ENCODE measurements around the gene IGSF6. TPM values are rescaled to one million over a fixed set of nuclear protein-coding genes. Genes with fewer than 3 reads are reported as not detected.
"Not testable (repeated sequence)": the region's sequence is repeated elsewhere in the genome, so short reads cannot be mapped to it uniquely, and the experiment has no call there.

The IGSF6 gene
- total and polyA plus RNA-seq, 2 of the 8 experiments (the other 6 are each of a cell fraction or from before 2014, with no cell fraction given) = not detected

DNA sequence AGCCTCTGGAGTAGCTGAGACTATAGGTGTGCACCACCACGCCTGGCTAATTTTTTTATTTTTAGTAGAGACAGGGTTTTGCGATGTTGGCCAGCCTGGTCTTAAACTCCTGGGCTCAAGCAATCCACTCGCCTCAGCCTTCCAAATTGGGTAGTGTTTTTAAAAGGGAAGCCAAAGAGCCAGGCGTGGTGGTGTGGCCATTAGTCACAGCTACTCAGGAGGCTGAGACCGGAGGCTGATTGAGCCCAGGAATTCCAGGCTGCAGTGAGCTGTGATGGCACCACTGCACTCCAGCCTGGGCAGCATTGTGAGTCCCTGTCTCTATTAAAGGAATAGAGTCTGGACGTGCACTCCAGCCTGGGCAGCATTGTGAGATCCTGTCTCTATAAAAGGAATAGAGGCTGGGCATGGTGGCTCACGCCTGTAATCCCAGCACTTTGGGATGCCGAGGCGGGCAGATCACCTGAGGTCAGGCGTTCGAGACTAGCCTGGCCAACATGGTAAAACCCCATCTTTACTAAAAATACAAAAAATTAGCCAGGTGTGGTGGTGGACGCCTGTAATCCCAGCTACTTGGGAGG, 2.5 kb downstream of the IGSF6 start:
- H3K4me1 ChIP-seq (replicated peaks in 1 of 4; ENCODE audit: control insufficient read depth in 3 of 4, insufficient read depth in 4 of 4, low read length in 3 of 4); H3K23ac ChIP-seq (ENCODE audit: insufficient read length); H3K27ac ChIP-seq (ENCODE audit: low read depth, low read length); H2BK12ac ChIP-seq (ENCODE audit: low read depth, low read length); H4K20me1 ChIP-seq (replicated peaks in 1 of 2; ENCODE audit: control insufficient read depth in 1 of 2, insufficient read depth in 2 of 2, low read length in 2 of 2); H3K79me1 ChIP-seq (ENCODE audit: low read depth, low read length); H3K23me2 ChIP-seq (ENCODE audit: low read depth, low read length); H3K9me3 ChIP-seq (ENCODE audit: insufficient read depth in 2 of 2, low read depth in 1 of 2, low read length in 1 of 2); H3K56ac ChIP-seq (replicated peaks; ENCODE audit: insufficient read length, low read depth, low read length); H3K9ac ChIP-seq (replicated peaks in 1 of 4; ENCODE audit: extremely low read depth in 1 of 4, low read depth in 3 of 4, low read length in 3 of 4); H3K79me2 ChIP-seq (ENCODE audit: control insufficient read depth in 1 of 2, insufficient read depth in 2 of 2, low read length in 2 of 2); H2AK5ac ChIP-seq (ENCODE audit: low read depth, low read length); H2BK120ac ChIP-seq (replicated peaks; ENCODE audit: low read depth, low read length); H2BK15ac ChIP-seq (ENCODE audit: low read length); H3K27me3 ChIP-seq (replicated peaks in 1 of 4; ENCODE audit: control insufficient read depth in 3 of 4, extremely low read depth in 1 of 4, insufficient read depth in 3 of 4, low read length in 3 of 4); H3K4ac ChIP-seq (replicated peaks; ENCODE audit: insufficient read length, low read depth, low read length); H3K4me3 ChIP-seq (ENCODE audit: extremely low read depth in 1 of 4, insufficient read depth in 2 of 4, low read depth in 3 of 4, low read length in 4 of 4); H2AFZ ChIP-seq (ENCODE audit: low read length); H4K5ac ChIP-seq (ENCODE audit: insufficient read length, low read depth, low read length); H3K4me2 ChIP-seq (ENCODE audit: insufficient read depth in 1 of 2, low read depth in 2 of 2, low read length in 2 of 2); DNase-seq (ENCODE audit: low read depth in 1 of 2, low spot score in 2 of 2); H2BK5ac ChIP-seq (ENCODE audit: low read depth, low read length); H4K8ac ChIP-seq (ENCODE audit: extremely low read depth, insufficient read depth, low read length); H3K36me3 ChIP-seq (ENCODE audit: control insufficient read depth in 2 of 4, insufficient read depth in 4 of 4, low read length in 3 of 4); H2BK20ac ChIP-seq (ENCODE audit: low read length); H3K14ac ChIP-seq (ENCODE audit: insufficient read length); POLR2A ChIA-PET (ENCODE audit: partially characterized antibody); H3K18ac ChIP-seq (ENCODE audit: extremely low read depth, low read length); FAIRE-seq; H4K91ac ChIP-seq (replicated peaks; ENCODE audit: insufficient read length, low read length): not testable (repeated sequence)
- WGBS, 2 experiments (ENCODE audit: extremely low coverage in 1 of 2, insufficient coverage in 1 of 2, insufficient read length in 1 of 2, insufficient replicate concordance in 2 of 2, low coverage in 1 of 2, low lambda C conversion rate in 2 of 2, missing lambda C conversion rate in 1 of 2) = 91% methylated on average over 12 of the region's 12 CpGs; no CpG with 5 or more reads in 1 of the 2 experiments
- CTCF ChIA-PET (ENCODE audit: partially characterized antibody) = interaction anchor here (0.8 to 2.5 kb wide), 4 partner anchors 9 to 61 kb away, joined by 3 to 5 read pairs (median 4); no protein-coding TSS in a partner anchor
